NCI-H1694 treated with DMSO at 0.1 percent for 48 hours (cell line): ENCODE data around the gene KRTAP4-2.
"Not testable (repeated sequence)": the region's sequence is repeated elsewhere in the genome, so short reads cannot be mapped to it uniquely, and the experiment has no call there.

ENCODE experiments used
- DNase-seq: peaks from one replicate; lab custom pipeline; 2025; lab: John Stamatoyannopoulos, UW

The KRTAP4-2 gene

DNA sequence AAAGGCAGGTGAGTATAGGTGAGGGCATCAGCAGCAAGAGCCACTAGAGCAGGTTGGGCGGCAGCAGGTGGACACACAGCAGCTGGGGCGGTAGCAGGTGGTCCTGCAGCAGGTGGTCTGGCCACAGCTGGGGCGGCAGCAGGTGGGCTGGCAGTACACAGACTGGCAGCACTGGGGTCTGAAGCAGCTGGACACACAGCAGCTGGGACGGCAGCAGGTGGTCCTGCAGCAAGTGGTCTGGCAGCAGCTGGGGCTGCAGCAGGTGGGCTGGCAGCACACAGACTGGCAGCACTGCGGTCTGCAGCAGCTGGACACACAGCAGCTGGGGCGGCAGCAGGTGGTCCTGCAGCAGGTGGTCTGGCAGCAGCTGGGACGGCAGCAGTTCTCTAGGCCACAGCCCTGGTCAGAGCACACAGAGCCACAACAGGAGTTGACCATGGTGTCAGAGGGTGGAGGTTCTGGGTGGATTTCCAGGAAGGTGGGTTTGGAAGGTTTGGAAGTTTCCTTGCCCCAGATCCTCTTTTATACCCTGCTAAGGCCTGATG is at the start of gene KRTAP4-2:
KRTAP4-2 (minus strand) TSS at position 495 of the 545 bp plus-strand sequence; CDS start at position 438, 57 bp downstream.
- no peak for DNase-seq

DNA sequence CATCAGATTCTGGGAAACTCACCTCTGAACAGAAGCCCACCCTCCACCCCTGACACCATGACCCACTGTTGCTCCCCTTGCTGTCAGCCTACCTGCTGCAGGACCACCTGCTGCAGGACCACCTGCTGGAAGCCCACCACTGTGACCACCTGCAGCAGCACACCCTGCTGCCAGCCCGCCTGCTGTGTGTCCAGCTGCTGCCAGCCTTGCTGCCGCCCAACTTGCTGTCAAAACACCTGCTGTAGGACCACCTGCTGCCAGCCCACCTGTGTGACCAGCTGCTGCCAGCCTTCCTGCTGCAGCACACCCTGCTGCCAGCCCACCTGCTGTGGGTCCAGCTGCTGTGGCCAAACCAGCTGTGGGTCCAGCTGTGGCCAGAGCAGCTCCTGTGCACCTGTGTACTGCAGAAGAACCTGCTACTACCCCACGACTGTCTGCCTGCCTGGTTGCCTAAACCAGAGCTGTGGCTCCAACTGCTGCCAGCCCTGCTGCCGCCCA is 48.6 kb upstream of the KRTAP4-2 start, which contains the start of gene KRTAP9-2:
KRTAP9-2 (plus strand) TSS at position 51 of the 498 bp plus-strand sequence; CDS start at position 58, 7 bp downstream.
- DNase-seq = not testable (repeated sequence)

- DNase-seq = no peak
Observed at GRCh38 chr17:41226051-41226450, 48.0 kb upstream of the KRTAP4-2 start.

GRCh38 chr17:41223821-41224220 is 45.8 kb upstream of the KRTAP4-2 start:
- DNase-seq = no peak

DNA sequence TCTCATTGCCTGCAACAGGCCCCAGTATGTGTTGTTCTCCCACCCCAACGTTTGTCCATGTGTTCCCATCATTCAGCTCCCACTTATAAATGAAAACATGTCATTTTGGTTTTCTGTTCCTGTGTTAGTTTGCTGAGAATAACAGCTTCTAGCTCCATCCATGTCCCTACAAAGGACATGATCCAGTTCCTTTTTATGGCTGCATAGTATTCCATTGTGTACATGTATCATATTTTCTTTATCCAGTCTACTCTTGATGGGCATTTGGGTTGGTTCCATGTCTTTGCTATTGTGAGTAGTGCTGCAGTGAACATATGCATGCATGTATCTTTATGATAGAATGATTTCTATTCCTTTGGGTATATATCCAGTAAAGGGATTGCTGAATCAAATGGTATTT is 37.7 kb upstream of the KRTAP4-2 start:
- no peak for DNase-seq

DNA sequence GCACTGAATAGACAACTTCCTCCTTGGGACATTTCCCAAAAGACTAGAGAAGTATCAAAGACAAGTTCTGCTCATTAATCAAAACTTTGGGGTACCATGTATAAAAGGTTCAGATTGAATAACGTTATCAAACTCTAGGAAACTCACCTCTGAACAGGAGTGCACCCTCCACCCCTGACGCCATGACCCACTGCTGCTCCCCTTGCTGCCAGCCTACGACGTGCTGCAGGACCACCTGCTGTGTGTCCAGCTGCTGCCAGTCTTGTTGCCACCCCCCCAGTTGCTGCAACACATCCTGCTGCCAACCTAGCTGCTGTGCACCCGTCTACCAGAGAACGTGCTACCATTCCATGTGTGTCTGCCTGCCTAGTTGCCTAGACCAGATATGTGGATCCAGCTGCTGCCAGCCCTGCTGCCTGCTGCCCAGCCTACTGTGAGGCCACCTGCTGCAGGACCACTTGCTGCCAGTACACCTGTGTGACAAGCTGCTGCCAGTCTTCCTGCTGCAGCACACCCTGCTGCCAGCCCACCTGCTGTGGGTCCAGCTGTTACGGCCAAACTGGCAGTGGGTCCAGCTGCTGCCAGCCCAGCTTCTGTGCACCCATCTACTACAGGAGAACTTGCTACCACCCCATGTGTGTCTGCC is 34.6 kb upstream of the KRTAP4-2 start:
- no peak for DNase-seq

GRCh38 chr17:41211845-41212466 is 33.9 kb upstream of the KRTAP4-2 start:
- no peak for DNase-seq

DNA sequence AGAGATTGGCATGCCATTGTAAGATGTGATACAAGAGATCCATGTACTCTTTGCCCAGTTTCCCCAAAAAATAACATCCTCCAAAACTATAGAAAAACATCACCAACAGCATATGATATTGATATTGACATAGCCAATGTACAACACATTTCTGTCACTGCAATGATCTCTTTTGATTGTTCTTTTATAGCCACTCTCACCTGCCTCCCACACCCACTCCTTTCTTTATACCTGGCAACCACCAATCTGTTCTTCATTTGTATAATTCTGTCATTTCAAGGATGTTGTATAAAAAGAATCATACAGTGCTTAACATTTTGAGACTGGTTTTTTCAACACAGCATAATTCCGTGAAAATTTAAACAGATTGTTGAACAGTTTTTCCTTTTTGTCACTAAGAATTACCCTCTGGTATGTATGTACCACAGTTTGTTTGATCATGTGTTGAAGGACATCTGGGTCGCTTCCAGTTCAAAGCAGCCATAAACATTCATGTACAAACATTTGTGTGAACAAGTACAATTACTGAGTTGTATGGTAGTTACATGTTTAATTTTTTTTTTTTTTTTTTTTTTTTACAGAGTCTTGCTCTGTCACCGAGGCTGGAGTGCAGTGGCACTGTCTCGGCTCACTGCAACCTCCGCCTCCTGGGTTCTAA is 21.5 kb upstream of the KRTAP4-2 start:
- DNase-seq = no peak

- no peak for DNase-seq
Observed at GRCh38 chr17:41196068-41196467, 18.0 kb upstream of the KRTAP4-2 start.

DNA sequence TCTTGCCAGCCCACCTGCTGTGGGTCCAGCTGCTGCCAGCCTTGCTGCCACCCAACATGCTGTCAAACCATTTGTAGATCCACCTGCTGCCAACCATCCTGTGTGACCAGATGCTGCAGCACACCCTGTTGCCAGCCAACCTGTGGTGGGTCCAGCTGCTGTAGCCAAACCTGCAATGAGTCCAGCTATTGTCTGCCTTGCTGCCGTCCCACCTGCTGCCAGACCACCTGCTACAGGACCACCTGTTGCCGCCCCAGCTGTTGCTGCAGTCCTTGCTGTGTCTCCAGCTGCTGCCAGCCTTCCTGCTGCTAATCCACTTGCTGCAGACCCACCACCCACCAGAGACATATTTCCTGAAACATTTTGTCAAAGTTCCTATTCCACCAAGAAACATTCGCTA is 12.3 kb upstream of the KRTAP4-2 start:
- no peak for DNase-seq

GRCh38 chr17:41189837-41190318 is 11.9 kb upstream of the KRTAP4-2 start, which contains the start of gene KRTAP9-1:
Gene KRTAP9-1, plus strand, starts transcription at chr17:41189887. Its CDS starts 0 bp downstream, at chr17:41189887.
- not testable (repeated sequence) for DNase-seq

- DNase-seq = no peak
Observed at GRCh38 chr17:41186872-41187271, 8.9 kb upstream of the KRTAP4-2 start.

GRCh38 chr17:41185001-41185400 is 7.0 kb upstream of the KRTAP4-2 start:
- no peak for DNase-seq

DNA sequence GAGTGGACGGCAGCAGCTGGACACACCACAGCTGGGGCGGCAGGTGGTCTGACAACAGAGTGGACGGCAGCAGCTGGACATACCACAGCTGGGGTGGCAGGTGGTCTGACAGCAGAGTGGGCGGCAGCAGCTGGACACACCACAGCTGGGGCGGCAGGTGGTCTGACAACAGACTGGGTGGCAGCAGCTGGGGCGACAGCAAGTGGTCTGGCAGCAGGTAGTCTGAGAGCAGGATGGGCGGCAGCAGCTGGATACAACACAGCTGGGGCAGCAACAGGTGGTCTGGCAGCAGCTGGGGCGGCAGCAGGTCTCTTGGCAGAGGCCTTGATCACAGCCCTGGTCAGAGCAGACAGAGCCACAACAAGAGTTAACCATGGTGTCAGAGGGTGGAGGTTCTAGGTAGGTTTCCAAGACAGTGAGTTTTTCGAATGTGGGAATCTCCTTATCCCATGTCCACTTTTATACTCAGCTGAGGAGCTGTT is 6.5 kb upstream of the KRTAP4-2 start, which contains the start of gene KRTAP4-1:
KRTAP4-1 (minus strand) TSS at position 432 of the 482 bp plus-strand sequence; CDS start at position 375, 57 bp downstream.
- DNase-seq = no peak

GRCh38 chr17:41178843-41179616 is 1.0 kb upstream of the KRTAP4-2 start:
- no peak for DNase-seq

- no peak for DNase-seq
Observed at GRCh38 chr17:41178341-41178740, 320 bp upstream of the KRTAP4-2 start.

GRCh38 chr17:41176744-41177387 is 1.2 kb downstream of the KRTAP4-2 start:
- DNase-seq = no peak

GRCh38 chr17:41171886-41172285 is 6.1 kb downstream of the KRTAP4-2 start:
- DNase-seq = no peak

GRCh38 chr17:41168121-41168520 is 9.9 kb downstream of the KRTAP4-2 start, which contains the start of gene KRTAP4-3:
Gene KRTAP4-3, minus strand, starts transcription at chr17:41168221. Its CDS starts 49 bp downstream, at chr17:41168172.
- DNase-seq = no peak

GRCh38 chr17:41167561-41167960 is 10.5 kb downstream of the KRTAP4-2 start:
- DNase-seq = no peak

DNA sequence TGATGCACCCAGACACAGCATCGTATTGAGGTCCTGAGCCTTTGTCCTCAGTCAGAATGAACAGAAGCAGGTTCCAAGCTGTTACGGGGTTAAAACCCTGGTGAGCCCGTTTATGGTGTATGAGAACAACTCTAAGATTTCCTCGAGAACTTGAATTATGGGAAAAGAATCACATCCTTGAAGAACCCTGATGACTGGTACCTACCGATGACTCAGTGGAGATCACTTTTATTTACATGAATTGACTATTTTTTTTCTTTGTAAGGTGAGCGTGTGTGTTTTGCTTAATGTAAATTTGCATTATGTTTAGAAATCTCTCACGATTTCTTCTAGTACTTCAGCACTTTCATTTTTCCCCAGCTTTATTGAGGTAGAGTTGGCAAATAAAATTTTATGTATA is 14.2 kb downstream of the KRTAP4-2 start:
- DNase-seq = no peak
